Superior temporal gyrus (tissue), 1 donor: Measurements from ENCODE around the gene SPPL3.
"Not testable (repeated sequence)": the region's sequence is repeated elsewhere in the genome, so short reads cannot be mapped to it uniquely, and the experiment has no call there.

Experiments
- DNase-seq: peaks from one replicate; pipeline ENCODE4 v3.0.0-alpha.2; 2016; ENCODE audit errors: extremely low spot score

Gene SPPL3

GRCh38 chr12:120844768-120845449, 59.2 kb downstream of the SPPL3 start:
- DNase-seq = peak; percentile 28

GRCh38 chr12:120844297-120844696, 59.9 kb downstream of the SPPL3 start:
- DNase-seq = peak; percentile 31

GRCh38 chr12:120843472-120843871, 60.7 kb downstream of the SPPL3 start:
- no peak for DNase-seq

GRCh38 chr12:120842595-120842994, 61.6 kb downstream of the SPPL3 start:
- DNase-seq = no peak

GRCh38 chr12:120841525-120841924, 62.6 kb downstream of the SPPL3 start:
- peak; percentile 83 for DNase-seq

DNA sequence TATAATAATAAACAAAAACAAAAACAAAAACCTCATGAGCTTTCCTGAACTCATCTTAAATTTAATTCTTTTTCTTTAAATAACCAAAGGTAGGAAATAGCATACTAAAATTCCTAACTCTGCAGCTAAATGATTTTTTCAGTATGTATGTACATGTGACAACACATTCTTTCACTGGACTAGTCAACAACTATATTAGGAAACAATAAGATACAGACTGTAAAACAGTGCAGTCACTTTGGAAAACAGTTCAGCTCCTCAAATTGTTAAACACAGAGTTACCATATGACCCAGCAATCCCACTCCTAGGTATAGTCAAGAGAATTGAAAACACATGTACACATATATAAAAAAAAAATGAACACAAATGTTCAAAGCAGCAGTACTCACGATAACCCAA, 64.7 kb downstream of the SPPL3 start:
- peak; percentile 14 for DNase-seq

DNA sequence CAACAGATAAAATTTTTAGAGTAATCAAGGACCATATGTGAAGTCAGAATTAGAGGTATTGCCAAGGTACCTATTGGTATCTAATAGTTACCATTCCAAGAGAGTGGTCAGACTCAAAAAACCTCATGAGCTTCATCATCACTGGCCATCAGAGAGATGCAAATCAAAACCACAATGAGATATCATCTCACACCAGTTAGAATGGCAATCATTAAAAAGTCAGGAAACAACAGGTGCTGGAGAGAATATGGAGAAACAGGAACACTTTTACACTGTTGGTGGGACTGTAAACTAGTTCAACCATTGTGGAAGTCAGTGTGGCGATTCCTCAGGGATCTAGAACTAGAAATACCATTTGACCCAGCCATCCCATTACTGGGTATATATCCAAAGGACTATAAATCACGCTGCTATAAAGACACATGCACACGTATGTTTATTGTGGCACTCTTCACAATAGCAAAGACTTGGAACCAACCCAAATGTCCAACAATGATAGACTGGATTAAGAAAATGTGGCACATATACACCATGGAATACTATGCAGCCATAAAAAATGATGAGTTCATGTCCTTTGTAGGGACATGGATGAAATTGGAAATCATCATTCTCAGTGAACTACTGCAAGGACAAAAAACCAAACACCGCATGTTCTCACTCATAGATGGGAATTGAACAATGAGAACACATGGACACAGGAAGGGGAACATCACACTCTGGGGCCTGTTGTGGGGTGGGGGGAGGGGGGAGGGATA, 65.4 kb downstream of the SPPL3 start:
- not testable (repeated sequence) for DNase-seq

- DNase-seq = no peak
Measured at GRCh38 chr12:120836114-120836684, 68.0 kb downstream of the SPPL3 start.

DNA sequence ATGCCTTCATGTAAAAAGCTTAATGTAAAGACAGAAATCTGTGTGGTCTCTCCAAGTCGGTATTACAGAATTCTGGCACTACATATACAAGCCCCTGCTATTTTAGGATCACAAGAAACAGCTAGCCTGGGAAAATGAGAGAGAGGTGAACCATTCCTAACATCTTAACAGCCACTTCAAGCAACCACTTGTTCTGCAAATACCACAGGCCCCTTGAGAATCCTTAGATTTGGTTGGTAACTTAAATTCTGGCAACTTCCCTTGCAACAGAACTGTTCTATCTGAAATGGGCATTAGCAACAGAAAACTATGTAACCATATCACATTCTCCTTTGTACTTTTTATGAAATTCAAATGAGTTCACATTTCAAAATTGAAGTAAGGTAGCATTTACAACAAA, 68.5 kb downstream of the SPPL3 start:
- DNase-seq = no peak

DNA sequence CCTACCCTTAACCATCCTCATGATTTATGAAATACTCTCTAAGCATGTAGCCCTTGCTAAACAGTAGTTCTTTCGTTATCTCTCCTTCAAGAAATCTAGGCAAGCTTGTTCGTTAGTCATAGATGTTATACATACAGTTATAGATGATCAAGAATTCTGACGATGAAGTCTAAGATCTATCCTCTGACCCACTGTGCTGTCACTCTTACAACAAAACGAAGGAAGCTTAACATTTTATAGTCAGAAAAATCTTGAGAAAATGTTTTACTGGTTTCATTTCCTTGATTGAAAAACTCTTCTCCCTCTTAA, 68.9 kb downstream of the SPPL3 start:
- peak; percentile 70 for DNase-seq

DNA sequence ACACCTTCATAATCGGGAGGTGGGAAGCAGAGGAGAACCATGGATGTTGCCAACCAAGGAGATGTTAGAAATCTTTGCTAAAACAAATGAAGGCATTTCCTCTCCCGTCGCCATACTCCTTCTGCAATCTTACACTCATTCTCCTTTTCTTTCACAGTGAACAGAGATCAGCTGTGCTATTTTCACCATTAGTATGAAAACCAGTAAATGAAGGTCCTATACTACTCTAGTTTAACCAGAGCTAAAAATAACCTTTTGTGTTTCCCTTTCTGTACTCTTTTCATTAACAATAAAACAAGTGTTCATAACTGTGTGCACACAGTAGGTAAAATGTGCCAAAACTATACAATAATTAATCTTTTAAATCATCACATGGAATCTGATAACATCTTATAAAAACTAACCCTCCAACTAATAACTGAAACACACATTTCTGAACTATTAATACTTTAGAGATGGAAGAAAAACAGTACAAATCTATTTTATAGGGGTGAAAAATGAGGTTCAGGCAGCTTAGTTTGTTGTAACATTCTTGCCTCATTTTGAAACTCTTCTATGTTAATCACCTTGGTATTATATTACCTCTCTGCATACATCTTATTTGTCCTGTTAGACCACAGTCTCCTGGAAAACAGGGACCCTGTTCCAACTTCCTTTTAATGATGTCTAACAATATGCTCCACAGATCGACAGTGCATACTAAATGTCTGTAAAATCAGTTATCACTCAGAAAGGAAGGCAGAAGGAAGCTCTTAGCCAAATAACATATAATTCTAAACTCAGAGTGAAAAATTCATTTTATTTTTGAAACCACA, 69.5 kb downstream of the SPPL3 start:
- peak; percentile 68 for DNase-seq

DNA sequence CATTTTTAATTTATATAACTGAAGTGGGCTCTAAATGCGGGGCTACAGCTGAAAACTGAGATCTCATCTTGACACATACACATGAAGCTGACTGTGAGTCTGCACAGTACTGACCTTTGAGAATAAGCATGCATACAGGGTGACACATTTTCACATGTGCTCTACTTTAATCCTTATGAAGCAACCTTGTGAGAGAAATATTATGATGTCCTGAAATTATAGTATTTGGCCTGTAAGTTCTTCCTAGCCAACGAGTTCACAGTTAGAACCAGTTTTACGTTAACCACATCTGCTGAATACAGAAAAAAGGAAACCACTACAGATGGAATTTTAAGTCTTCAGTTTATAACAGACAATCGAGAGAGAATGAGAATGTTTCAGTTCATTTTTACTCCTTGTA, 70.3 kb downstream of the SPPL3 start:
- no peak for DNase-seq

DNA sequence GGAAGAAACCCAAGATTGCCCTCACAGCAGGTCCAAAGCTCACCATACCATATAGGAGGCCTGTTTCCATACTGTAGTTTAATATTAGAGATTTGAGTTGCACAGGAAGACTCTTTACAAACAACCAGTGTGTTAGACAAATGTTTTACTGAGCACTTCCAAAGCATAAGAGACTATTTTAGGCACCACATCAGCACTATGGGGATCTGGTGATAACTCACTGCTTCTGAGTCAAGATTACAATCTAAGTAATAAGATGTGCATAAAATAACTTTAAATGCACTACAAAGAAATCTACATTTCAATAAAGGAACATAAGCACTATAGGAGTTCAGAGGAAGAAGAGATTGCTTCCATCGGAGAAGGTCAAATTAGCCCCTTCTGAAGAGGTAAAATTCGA, 71.4 kb downstream of the SPPL3 start:
- DNase-seq = peak; percentile 68

GRCh38 chr12:120831648-120832267, 72.4 kb downstream of the SPPL3 start:
- DNase-seq = peak; percentile 60

GRCh38 chr12:120830966-120831365, 73.2 kb downstream of the SPPL3 start:
- no peak for DNase-seq

GRCh38 chr12:120830052-120830940, 73.9 kb downstream of the SPPL3 start:
- no peak for DNase-seq

GRCh38 chr12:120826335-120826734, 77.8 kb downstream of the SPPL3 start:
- no peak for DNase-seq

DNA sequence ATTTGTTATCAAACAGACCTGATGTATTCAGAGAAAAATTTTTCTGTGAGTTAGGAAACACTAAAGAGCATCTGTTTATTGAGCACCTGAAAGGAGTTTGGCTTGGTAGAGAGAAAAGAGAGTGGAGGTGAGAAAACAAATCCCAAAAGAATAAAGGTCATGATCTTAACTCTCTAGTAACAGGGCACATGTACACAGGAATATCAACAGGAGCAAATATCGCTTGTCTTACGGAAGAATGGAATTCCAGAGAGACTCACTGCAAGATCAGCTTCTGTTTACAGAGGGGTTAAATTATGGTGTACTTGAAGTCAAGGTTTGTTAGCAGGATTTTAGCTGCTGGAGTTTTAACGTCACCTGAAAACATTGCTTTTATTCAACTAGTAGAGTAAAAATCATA, 78.8 kb downstream of the SPPL3 start:
- DNase-seq = no peak

DNA sequence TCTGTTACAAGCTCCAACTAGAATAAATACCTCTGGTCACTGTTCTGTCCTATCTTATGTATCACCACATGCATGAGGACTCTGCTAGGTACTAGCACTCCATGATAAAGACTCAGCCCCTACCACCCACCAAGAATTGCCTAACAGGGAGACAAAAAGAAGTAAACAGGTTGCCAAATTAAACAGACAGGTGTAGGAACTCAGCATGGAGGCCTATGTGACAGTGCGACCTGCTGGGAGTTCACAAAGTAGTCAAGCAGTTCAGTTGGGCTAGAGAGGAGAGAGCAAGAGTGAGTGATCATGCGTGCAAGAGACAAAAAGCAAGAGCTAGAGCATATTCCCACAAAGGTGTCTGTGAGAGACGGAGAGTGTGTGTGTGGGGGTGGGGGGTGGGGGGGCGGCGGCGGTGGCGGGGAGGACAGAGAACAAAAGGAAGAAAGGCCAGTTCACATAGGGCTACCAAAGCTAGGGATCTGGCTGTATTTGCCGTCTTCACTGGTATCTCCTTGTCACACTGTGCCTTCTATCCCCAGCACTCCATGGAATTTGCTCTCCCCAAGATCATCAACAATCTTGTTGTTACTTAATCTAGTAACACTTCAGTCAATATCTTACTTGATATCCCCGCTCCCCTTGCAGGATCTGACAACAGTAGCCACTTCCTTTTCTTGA, 81.2 kb downstream of the SPPL3 start:
- DNase-seq = no peak

- DNase-seq = no peak
Measured at GRCh38 chr12:120821878-120822277, 82.3 kb downstream of the SPPL3 start.
